Smooth muscle cell of the brain vasculature (primary cell): ENCODE measurements around the gene NXPE2.
"Not testable (repeated sequence)": the region's sequence is repeated elsewhere in the genome, so short reads cannot be mapped to it uniquely, and the experiment has no call there.

ENCODE experiments used
- DNase-seq: peaks from one replicate; pipeline ENCODE4 v3.0.0-alpha.2; 2012; ENCODE audit warnings: low read depth, low spot score

The NXPE2 gene

DNA sequence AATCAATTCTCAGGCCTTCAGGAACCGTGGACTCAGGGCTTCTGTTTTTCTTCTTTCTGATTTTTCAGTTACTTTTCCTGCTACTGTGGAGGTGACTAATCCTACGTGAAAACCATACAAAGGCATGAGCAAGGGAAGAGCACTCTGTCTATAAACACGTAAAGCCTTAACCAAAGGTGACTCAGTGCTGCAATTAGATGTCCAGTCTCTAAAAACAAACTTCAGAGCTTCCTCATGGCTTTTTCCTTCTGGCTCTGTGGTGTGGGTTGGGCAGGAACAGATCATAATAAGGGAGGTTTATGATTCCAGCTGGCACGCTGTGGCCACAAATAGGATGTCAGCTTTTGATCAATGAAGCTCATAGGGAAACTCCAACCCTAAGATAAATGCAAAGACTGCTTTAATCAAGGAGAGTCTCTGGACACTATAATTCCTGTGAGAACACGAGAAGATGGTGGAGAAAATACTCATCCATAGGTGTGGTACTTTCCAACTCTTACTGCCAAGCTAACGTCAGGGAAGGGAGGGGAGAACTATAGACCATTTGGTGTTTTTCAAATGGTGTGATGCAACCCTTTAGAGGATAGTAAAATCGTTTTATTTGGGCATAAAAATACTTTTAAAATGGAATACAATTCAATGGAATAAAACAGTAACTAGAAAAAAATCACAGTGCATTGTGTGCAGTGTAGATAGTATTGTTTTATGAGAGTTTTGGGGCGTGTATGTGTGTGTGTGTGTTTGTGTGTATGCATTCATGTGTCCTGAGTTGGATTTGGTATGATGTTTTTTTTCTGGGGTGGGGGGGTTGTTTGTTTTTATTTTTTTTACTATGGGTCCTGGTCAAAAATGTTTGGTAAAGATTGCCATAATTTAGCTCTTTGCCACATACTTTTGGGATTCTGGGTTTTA lies at the start of gene NXPE2:
NXPE2 (plus strand) TSS at position 403 of the 912 bp plus-strand sequence; CDS start at position 452, 49 bp downstream.
- DNase-seq = no peak

- DNase-seq = not testable (repeated sequence)
Observed at GRCh38 chr11:114631445-114631965, 46.8 kb upstream of the NXPE2 start.

GRCh38 chr11:114639440-114639839 lies 38.9 kb upstream of the NXPE2 start:
- DNase-seq = not testable (repeated sequence)

- DNase-seq = no peak
Observed at GRCh38 chr11:114650661-114651060, 27.7 kb upstream of the NXPE2 start.

GRCh38 chr11:114651145-114651718 lies 27.1 kb upstream of the NXPE2 start:
- no peak for DNase-seq

GRCh38 chr11:114653148-114653547 lies 25.2 kb upstream of the NXPE2 start:
- DNase-seq = no peak

GRCh38 chr11:114664641-114665040 lies 13.7 kb upstream of the NXPE2 start:
- no peak for DNase-seq

- DNase-seq = no peak
Observed at GRCh38 chr11:114666760-114667159, 11.6 kb upstream of the NXPE2 start.

DNA sequence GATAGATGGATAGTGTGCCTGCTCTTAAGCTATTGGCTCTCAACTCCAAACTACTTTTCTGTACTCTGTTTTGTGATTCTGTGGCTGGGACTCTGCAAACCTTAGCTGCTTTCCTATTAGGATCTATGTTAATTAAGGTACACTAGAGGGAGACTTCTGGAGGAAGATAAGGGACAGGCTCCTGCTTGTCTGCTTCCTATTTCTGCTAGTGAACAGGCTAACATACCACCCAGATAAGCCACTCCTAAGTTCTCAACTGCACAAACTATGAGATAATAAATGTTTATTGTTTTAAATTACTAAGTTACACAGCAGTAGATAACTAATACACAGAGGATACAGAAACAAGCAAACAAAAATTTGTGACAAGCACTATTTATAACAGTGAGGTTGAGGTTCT lies 10.2 kb upstream of the NXPE2 start:
- no peak for DNase-seq

DNA sequence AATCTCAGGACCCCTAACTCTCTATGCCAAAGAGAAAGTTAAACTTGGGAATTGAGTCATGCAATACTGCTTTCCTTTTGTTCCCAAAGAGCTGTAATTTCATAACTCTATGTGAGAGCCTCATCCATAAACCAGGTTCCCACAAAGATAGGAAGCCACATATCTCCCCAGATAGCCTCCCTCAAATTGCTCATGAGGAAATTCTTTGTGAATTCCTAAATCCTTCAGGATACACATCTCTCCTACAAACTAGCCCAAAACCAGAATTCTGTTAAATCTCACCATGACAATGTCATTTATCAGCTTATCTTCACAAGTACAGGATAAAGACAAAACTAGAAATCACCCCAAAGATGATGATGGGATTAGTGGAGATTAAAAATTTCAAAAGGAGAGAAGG lies 4.7 kb upstream of the NXPE2 start:
- DNase-seq = no peak

- no peak for DNase-seq
Observed at GRCh38 chr11:114679505-114679904, 1.2 kb downstream of the NXPE2 start.

DNA sequence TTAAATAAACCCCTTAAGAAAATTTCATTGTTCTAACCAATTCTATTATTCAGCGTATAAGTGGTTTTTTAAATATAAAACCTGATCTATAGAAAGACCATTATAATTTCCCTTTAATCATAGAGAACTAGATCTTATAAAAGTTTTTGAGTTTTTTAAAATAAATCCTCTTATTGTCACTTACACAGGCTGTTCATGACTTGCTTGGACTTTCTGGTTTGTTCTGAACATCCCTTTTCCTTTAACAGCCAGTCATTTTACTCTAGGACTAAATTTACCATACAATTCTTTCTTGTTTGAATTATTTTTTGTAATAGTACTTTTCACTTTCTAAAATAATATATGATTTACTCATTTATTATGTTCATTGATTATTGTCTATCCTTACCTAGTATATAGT lies 4.7 kb downstream of the NXPE2 start:
- DNase-seq = no peak

- DNase-seq = no peak
Observed at GRCh38 chr11:114684636-114685035, 6.3 kb downstream of the NXPE2 start.

DNA sequence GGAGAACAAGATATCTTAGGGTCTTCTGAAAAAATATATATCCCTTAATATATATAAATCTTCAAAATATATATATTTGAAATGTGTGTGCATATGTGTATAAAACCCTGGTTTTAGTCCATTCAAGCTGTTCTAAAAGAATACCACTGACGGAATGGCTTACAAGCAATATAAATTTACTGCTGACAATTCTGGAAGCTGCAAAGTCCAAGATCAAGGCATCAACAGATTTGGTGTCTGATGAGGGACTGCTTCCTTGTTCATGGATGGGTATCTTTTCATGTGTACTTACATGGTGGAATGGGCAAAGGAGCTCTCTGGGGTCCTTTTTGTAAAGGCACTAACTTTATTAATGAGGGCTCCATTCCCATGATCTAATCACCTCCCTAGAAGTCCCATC lies 6.8 kb downstream of the NXPE2 start:
- no peak for DNase-seq

DNA sequence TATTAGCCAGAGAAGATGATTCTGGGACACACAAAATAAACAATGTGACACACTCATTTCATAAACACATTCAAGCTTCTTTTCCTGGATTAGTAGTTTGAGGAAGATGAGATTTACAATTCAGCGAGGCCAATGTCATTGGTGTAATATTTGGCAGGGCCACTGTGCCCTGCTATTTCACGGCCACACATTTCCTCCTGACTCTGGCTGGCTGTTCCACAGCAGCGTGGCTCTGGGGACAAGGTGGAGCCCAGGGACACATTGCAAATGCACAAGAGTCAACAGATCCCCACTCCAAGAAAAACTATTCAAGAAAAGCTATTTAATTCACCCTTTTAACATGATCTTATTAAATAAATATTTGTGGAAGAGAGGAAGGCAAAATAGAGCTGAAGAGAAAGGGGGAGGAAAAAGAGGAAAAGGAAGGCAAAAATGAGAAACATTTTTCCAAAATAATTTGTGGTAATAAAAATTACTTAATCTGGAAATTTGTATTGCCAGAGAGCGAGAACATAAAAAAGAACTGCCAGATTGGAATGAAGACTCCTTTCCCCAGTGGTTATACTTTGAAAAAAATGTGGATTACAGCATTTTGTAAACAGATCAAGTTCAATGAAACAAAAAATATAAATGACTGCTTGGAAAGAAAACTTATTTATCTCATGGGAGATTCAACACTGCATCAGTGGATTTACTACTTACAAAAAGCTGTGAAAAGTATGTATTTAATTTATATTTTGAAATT lies 27.1 kb downstream of the NXPE2 start:
- no peak for DNase-seq

DNA sequence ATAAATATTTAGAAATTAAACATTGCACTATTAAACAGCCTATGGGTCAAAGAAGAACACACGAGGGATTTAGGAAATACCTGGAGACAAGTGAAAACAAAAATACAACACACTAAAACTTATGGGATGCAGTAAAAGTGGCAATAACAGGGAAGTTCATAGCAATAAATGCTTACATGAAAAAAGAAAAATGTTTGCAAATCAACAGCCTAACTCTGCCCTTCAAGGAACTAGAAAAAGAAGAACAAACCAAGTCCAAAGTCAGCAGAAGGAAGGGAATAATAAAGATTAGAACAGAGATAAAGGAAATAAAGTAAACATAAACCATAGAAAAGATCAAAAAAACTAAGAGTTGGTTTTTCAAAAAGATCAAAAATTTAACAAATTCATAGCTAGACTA lies 31.6 kb downstream of the NXPE2 start:
- DNase-seq = no peak

- DNase-seq = no peak
Observed at GRCh38 chr11:114713756-114714155, 35.4 kb downstream of the NXPE2 start.

- no peak for DNase-seq
Observed at GRCh38 chr11:114719562-114719961, 41.2 kb downstream of the NXPE2 start.

DNA sequence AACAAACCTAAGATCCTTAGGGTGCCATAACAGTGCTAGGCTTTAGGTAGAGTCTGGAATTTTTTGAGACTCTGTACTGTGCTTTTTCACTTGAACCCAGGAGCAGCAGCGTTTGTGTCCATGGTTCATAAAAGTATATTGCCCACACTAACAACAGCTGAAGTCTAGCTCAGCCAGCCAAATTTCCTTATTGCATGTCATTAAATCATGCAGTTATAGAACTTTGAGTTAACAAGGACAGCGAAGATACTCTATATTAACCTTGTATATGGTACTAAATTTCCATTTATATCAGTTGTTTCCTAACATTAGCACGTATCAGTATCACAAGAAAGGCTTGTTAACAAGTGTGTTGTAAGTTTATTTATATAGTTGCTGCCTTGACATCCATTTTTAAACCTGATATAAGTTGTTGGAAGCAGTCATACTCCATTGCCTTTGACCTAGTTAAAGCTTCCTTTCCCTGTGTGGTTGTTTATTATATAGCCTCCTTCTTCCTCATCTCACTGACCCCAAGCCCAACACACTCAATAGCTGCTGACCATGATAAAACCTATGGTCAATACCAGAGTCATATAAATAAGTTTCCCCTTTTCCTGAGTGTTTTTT lies 46.7 kb downstream of the NXPE2 start:
- no peak for DNase-seq

- no peak for DNase-seq
Observed at GRCh38 chr11:114725623-114726022, 47.3 kb downstream of the NXPE2 start.

GRCh38 chr11:114736806-114737205 lies 58.5 kb downstream of the NXPE2 start:
- DNase-seq = no peak

GRCh38 chr11:114738954-114739353 lies 60.6 kb downstream of the NXPE2 start:
- DNase-seq = no peak
